ENCODE data around the gene MOCOS.

MOCOS gene

DNA sequence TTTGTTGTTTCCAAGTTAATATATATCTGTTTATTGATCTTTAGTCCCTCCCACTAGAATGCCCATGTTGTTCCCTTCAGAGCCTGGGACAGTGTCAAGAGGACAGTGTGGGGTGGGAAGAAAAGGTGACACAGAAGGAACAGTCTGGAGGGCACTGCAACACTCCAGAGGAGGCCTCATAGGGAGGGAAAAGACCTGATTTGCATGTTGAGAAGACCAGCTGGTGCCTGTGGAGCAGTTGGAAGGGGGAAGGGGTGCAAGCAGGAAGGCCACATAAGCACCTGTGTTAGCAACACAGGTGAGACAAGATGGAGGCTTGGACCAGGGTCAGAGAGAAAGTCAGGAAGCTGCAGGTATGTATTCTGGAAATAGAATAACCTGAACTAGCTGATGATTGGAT is 62.1 kb downstream of the MOCOS start (continued):
- TF ChIP-seq MEIS1 (CRISPR knock-in tag; IDR thresholded peaks at IDR 0.05; ENCODE audit: borderline replicate concordance) (no peak), ZNF768 (tag by site-specific recombination; IDR thresholded peaks at IDR 0.05) (no peak), ZNF621 (tag by site-specific recombination; IDR thresholded peaks at IDR 0.05) (no peak), ZNF48 (tag by site-specific recombination; IDR thresholded peaks at IDR 0.05) (no peak), ZNF24 (tag by site-specific recombination; IDR thresholded peaks at IDR 0.05) (no peak), ZSCAN30 (tag by site-specific recombination; IDR thresholded peaks at IDR 0.05) (no peak), ZNF221 (tag by site-specific recombination; IDR thresholded peaks at IDR 0.05; ENCODE audit: borderline replicate concordance) (no peak), ZNF561 (tag by site-specific recombination; IDR thresholded peaks at IDR 0.05; ENCODE audit: borderline replicate concordance) (no peak)
- TF ChIP-seq, protein P1, sequence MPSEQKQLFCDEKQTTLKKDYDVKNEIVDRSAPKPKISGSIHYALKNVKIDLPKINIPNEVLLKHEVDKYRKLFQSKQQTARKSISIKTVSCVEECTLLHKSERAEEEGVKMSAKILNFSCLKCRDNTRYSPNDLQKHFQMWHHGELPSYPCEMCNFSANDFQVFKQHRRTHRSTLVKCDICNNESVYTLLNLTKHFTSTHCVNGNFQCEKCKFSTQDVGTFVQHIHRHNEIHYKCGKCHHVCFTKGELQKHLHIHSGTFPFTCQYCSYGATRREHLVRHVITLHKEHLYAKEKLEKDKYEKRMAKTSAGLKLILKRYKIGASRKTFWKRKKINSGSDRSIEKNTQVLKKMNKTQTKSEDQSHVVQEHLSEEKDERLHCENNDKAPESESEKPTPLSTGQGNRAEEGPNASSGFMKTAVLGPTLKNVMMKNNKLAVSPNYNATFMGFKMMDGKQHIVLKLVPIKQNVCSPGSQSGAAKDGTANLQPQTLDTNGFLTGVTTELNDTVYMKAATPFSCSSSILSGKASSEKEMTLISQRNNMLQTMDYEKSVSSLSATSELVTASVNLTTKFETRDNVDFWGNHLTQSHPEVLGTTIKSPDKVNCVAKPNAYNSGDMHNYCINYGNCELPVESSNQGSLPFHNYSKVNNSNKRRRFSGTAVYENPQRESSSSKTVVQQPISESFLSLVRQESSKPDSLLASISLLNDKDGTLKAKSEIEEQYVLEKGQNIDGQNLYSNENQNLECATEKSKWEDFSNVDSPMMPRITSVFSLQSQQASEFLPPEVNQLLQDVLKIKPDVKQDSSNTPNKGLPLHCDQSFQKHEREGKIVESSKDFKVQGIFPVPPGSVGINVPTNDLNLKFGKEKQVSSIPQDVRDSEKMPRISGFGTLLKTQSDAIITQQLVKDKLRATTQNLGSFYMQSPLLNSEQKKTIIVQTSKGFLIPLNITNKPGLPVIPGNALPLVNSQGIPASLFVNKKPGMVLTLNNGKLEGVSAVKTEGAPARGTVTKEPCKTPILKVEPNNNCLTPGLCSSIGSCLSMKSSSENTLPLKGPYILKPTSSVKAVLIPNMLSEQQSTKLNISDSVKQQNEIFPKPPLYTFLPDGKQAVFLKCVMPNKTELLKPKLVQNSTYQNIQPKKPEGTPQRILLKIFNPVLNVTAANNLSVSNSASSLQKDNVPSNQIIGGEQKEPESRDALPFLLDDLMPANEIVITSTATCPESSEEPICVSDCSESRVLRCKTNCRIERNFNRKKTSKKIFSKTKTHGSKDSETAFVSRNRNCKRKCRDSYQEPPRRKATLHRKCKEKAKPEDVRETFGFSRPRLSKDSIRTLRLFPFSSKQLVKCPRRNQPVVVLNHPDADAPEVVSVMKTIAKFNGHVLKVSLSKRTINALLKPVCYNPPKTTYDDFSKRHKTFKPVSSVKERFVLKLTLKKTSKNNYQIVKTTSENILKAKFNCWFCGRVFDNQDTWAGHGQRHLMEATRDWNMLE (tag by site-specific recombination; conservative IDR thresholded peaks at IDR 0.05; ENCODE audit: low read depth) = no peak

DNA sequence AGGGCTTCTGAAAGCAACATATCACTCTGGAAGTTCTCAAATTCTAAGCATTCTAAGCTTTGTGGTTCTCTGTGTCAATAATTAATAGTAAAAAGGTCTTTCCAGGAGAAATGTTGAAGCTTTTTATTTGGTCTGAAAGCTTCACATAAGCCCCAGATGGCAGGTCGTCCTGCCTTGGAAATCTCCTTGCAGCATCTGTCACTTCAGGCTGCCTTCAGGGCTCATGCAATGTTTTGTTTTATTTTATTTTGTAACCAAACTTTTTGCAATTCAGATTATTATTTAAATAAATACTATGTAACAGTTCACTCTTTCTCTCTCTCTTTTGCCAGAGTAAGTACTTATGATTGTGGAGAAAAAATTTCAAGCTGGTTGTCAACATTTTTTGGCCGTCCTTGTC is 63.5 kb downstream of the MOCOS start:
- peaks cover 0 to 8% of the 10 kb centered on the region in 2 experiments; a peak in 1 of 3 replicates for H3K36me3 ChIP-seq (ENCODE audit: control insufficient read depth in 2 of 2, insufficient read depth in 1 of 2, low read length in 2 of 2)
- POLR2A ChIA-PET = no interaction called here
- H3K27ac ChIP-seq (ENCODE audit: extremely low read depth, low read depth, low read length) = no peak overlapping the region

DNA sequence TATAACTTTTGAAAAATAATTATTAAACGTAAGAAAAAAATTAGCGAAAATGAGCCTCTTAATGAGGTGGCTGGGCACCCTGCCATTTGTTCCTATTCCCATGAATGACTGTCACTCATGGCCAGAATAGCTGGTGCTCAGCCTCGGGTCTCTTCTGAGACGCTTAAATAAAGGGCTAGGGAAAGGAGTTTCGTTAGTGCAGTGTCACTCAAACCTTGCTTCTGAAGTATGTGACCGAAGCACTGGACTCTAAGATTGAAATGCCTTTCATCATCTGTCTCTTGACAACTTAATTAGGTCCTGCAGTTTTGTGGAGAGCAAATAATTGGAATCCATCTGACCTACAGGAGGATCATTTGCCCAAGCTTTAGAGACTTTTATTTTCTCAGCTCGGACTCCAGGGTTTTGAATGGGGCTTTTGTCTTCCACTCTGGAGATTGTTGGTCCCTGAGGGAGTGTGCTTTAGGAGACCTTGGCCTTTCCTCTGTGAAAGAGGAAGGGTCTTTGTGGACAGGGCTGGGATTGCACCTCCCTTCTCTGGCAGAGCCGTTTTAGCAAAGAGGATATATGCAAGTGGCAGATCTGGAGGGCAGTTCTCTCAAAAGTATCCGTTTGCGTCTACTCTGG is 67.9 kb downstream of the MOCOS start:
- POLR2A ChIA-PET = no interaction called here
- TF ChIP-seq ZNF223 (tag by site-specific recombination; IDR thresholded peaks at IDR 0.05) (no peak), GLI4 (tag by site-specific recombination; IDR thresholded peaks at IDR 0.05) (no peak), ZNF473 (tag by site-specific recombination; IDR thresholded peaks at IDR 0.05) (no peak), ZSCAN30 (tag by site-specific recombination; IDR thresholded peaks at IDR 0.05) (no peak), ZNF394 (tag by site-specific recombination; IDR thresholded peaks at IDR 0.05; ENCODE audit: borderline replicate concordance) (no peak), PRDM1 (tag by site-specific recombination; IDR thresholded peaks at IDR 0.05) (no peak)
- TF ChIP-seq, protein P2, sequence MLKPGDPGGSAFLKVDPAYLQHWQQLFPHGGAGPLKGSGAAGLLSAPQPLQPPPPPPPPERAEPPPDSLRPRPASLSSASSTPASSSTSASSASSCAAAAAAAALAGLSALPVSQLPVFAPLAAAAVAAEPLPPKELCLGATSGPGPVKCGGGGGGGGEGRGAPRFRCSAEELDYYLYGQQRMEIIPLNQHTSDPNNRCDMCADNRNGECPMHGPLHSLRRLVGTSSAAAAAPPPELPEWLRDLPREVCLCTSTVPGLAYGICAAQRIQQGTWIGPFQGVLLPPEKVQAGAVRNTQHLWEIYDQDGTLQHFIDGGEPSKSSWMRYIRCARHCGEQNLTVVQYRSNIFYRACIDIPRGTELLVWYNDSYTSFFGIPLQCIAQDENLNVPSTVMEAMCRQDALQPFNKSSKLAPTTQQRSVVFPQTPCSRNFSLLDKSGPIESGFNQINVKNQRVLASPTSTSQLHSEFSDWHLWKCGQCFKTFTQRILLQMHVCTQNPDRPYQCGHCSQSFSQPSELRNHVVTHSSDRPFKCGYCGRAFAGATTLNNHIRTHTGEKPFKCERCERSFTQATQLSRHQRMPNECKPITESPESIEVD (tag by site-specific recombination; IDR thresholded peaks at IDR 0.05) = no peak
- TF ChIP-seq, protein P3, sequence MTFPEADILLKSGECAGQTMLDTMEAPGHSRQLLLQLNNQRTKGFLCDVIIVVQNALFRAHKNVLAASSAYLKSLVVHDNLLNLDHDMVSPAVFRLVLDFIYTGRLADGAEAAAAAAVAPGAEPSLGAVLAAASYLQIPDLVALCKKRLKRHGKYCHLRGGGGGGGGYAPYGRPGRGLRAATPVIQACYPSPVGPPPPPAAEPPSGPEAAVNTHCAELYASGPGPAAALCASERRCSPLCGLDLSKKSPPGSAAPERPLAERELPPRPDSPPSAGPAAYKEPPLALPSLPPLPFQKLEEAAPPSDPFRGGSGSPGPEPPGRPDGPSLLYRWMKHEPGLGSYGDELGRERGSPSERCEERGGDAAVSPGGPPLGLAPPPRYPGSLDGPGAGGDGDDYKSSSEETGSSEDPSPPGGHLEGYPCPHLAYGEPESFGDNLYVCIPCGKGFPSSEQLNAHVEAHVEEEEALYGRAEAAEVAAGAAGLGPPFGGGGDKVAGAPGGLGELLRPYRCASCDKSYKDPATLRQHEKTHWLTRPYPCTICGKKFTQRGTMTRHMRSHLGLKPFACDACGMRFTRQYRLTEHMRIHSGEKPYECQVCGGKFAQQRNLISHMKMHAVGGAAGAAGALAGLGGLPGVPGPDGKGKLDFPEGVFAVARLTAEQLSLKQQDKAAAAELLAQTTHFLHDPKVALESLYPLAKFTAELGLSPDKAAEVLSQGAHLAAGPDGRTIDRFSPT (tag by site-specific recombination; IDR thresholded peaks at IDR 0.05) = no peak

More for the DNA sequence above, 63.5 kb downstream of the MOCOS start:
- no peak overlapping the region for H3K4me3 ChIP-seq (ENCODE audit: low read depth, low read length)
- H3K4me1 ChIP-seq (ENCODE audit: control insufficient read depth, insufficient read depth, low read length) = no peaks in the 10 kb centered on the region
- no peaks in the 10 kb centered on the region for H3K9me3 ChIP-seq (ENCODE audit: control insufficient read depth, insufficient read depth, low read depth, low read length)
- CTCF ChIA-PET = no interaction called here
- no peak for TF ChIP-seq ZNF776 (tag by site-specific recombination; IDR thresholded peaks at IDR 0.05; ENCODE audit: borderline replicate concordance)
- TF ChIP-seq ZNF354C (tag by site-specific recombination; IDR thresholded peaks at IDR 0.05; ENCODE audit: borderline replicate concordance, low read depth) = no peak
- TF ChIP-seq ZNF366 (tag by site-specific recombination; conservative IDR thresholded peaks at IDR 0.05) = no peak
- TF ChIP-seq MEIS1 (CRISPR knock-in tag; IDR thresholded peaks at IDR 0.05; ENCODE audit: borderline replicate concordance) = no peak
- no peak for TF ChIP-seq GLI2 (tag by site-specific recombination; IDR thresholded peaks at IDR 0.05; ENCODE audit: borderline replicate concordance, low read depth)
- no peak for TF ChIP-seq ZNF501 (tag by site-specific recombination; IDR thresholded peaks at IDR 0.05)
- no peak for TF ChIP-seq ZNF112 (tag by site-specific recombination; IDR thresholded peaks at IDR 0.05)
- TF ChIP-seq, protein P4, sequence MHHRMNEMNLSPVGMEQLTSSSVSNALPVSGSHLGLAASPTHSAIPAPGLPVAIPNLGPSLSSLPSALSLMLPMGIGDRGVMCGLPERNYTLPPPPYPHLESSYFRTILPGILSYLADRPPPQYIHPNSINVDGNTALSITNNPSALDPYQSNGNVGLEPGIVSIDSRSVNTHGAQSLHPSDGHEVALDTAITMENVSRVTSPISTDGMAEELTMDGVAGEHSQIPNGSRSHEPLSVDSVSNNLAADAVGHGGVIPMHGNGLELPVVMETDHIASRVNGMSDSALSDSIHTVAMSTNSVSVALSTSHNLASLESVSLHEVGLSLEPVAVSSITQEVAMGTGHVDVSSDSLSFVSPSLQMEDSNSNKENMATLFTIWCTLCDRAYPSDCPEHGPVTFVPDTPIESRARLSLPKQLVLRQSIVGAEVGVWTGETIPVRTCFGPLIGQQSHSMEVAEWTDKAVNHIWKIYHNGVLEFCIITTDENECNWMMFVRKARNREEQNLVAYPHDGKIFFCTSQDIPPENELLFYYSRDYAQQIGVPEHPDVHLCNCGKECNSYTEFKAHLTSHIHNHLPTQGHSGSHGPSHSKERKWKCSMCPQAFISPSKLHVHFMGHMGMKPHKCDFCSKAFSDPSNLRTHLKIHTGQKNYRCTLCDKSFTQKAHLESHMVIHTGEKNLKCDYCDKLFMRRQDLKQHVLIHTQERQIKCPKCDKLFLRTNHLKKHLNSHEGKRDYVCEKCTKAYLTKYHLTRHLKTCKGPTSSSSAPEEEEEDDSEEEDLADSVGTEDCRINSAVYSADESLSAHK (tag by site-specific recombination; IDR thresholded peaks at IDR 0.05) = no peak
- no peak for TF ChIP-seq ZNF37A (tag by site-specific recombination; IDR thresholded peaks at IDR 0.05)
- no peak for TF ChIP-seq ZNF140 (tag by site-specific recombination; IDR thresholded peaks at IDR 0.05)
- no peak for TF ChIP-seq GLIS1 (tag by site-specific recombination; IDR thresholded peaks at IDR 0.05)
- TF ChIP-seq ZNF391 (tag by site-specific recombination; IDR thresholded peaks at IDR 0.05; ENCODE audit: borderline replicate concordance, low read depth) = no peak

More for the DNA sequence above, 67.9 kb downstream of the MOCOS start:
- no peaks in the 10 kb centered on the region for H3K9me3 ChIP-seq (ENCODE audit: control insufficient read depth, insufficient read depth, low read depth, low read length)
- no peak overlapping the region for H3K27ac ChIP-seq (ENCODE audit: extremely low read depth, low read depth, low read length)
- CTCF ChIA-PET = interaction anchor here (0.6 kb wide), 1 partner anchor 10 kb away, joined by 7 read pairs; no protein-coding TSS in a partner anchor
- no peak overlapping the region for H3K4me3 ChIP-seq (ENCODE audit: low read depth, low read length)
- no peaks in the 10 kb centered on the region for H3K4me1 ChIP-seq (ENCODE audit: control insufficient read depth, insufficient read depth, low read length)
- H3K36me3 ChIP-seq (ENCODE audit: control insufficient read depth in 2 of 2, insufficient read depth in 1 of 2, low read length in 2 of 2) = peaks cover 0 to 5% of the 10 kb centered on the region in 2 experiments; a peak in 1 of 3 replicates
